Vagina (tissue), 2 donors: ENCODE data around the gene XYLB.

Source experiments
- POLR2A ChIP-seq, 2 donors: fragments of 450-650 bp; IDR thresholded peaks; one replicate each; pipeline ENCODE4 v1.6.1; 2017; ENCODE audit warnings: antibody characterized with exemption in 2 of 2, mild to moderate bottlenecking in 2 of 2, moderate library complexity in 2 of 2
- TF ChIP-seq, protein P1 (sequence below), 3 experiments: fragments of 450-650 bp in 2 of 3; fragments of 200-600 bp in 1 of 3; sonication (generic) in 1 of 3; IDR thresholded peaks; one replicate each; pipeline ENCODE4 v1.5.1; 2017 to 2019; ENCODE audit warnings: antibody characterized with exemption in 3 of 3, mild to moderate bottlenecking in 2 of 3, moderate library complexity in 2 of 3

DNA sequence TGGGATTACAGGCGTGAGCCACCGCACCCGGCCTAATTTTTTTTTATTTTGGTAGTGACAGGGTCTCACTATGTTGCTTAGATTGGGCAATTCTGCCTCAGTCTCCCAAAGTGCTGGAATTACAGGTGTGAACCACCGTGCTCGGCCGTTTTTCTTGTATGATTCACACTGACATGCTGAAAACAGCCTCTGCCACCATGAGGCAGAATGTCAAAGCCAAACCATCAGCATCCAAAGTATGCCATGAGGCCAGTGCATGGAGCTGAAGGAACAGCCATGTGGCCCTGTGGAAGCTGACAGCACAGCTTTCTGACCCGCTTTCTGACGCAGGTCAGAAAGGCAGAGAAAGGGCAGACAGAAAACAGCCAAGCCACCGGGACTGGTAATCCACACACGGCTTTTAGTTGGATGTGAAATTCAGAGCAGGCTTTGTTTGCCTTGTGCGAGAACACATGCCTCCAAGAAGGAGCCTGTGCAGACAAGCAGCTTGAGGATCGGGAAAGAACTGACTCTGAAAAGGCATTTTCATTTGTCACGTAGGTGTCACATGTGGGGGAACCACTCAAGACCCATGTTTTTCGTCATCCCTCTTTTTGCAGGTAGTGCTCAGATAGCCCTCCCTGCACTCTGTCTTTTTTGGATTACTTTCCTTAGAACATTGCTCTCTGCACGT, 25.1 kb downstream of the XYLB start:
- TF ChIP-seq, protein P1, sequence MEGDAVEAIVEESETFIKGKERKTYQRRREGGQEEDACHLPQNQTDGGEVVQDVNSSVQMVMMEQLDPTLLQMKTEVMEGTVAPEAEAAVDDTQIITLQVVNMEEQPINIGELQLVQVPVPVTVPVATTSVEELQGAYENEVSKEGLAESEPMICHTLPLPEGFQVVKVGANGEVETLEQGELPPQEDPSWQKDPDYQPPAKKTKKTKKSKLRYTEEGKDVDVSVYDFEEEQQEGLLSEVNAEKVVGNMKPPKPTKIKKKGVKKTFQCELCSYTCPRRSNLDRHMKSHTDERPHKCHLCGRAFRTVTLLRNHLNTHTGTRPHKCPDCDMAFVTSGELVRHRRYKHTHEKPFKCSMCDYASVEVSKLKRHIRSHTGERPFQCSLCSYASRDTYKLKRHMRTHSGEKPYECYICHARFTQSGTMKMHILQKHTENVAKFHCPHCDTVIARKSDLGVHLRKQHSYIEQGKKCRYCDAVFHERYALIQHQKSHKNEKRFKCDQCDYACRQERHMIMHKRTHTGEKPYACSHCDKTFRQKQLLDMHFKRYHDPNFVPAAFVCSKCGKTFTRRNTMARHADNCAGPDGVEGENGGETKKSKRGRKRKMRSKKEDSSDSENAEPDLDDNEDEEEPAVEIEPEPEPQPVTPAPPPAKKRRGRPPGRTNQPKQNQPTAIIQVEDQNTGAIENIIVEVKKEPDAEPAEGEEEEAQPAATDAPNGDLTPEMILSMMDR (IDR thresholded peaks at IDR 0.05), result no peak
- TF ChIP-seq POLR2A (IDR thresholded peaks at IDR 0.05), result no peak
